ENCODE data around the gene FSTL3. TPM values are rescaled to one million over a fixed set of nuclear protein-coding genes. Genes with fewer than 3 reads are reported as not detected.

FSTL3 gene
- total RNA-seq, 1 donor, result 52.1 TPM

- no peak for TF ChIP-seq CTCF (IDR thresholded peaks at IDR 0.05; ENCODE audit: extremely low read depth, low read depth, low read length)
- Histone ChIP-seq H3K79me2 (ENCODE audit: insufficient read depth, low read length) (no peaks in the 10 kb centered on the region), H3K36me3 (ENCODE audit: insufficient read depth, low read length) (no peaks in the 10 kb centered on the region), H3K4me3 (ENCODE audit: insufficient read depth, low read length) (no peak overlapping the region), H3K9me3 (ENCODE audit: low read depth, low read length) (no peaks in the 10 kb centered on the region), H3K4me1 (ENCODE audit: insufficient read depth, low read length) (no peaks in the 10 kb centered on the region), H3K4me2 (ENCODE audit: insufficient read depth, low read length) (no peak overlapping the region), H2AFZ (ENCODE audit: low read length) (no peak overlapping the region), H4K20me1 (ENCODE audit: insufficient read depth, low read length) (no peaks in the 10 kb centered on the region), H3K27me3 (ENCODE audit: insufficient read depth, low read length) (no peaks in the 10 kb centered on the region), H3K27ac (ENCODE audit: low read depth, low read length) (no peak overlapping the region)
- DNase-seq (ENCODE audit: insufficient read length, low spot score, missing footprints), result peak; percentile 91
Measured at GRCh38 chr19:718991-719512, 42.9 kb downstream of the FSTL3 start.

GRCh38 chr19:719636-720344, 43.6 kb downstream of the FSTL3 start:
- no peaks in the 10 kb centered on the region for H3K9me3 ChIP-seq (ENCODE audit: low read depth, low read length)
- TF ChIP-seq CTCF (IDR thresholded peaks at IDR 0.05; ENCODE audit: extremely low read depth, low read depth, low read length), result no peak
- no peaks in the 10 kb centered on the region for H3K36me3 ChIP-seq (ENCODE audit: insufficient read depth, low read length)

GRCh38 chr19:720345-721160, 44.4 kb downstream of the FSTL3 start:
- Histone ChIP-seq H3K36me3 (ENCODE audit: insufficient read depth, low read length) (no peaks in the 10 kb centered on the region), H3K4me3 (ENCODE audit: insufficient read depth, low read length) (no peak overlapping the region), H3K79me2 (ENCODE audit: insufficient read depth, low read length) (no peaks in the 10 kb centered on the region), H3K4me1 (ENCODE audit: insufficient read depth, low read length) (no peaks in the 10 kb centered on the region), H4K20me1 (ENCODE audit: insufficient read depth, low read length) (no peaks in the 10 kb centered on the region), H3K4me2 (ENCODE audit: insufficient read depth, low read length) (no peak overlapping the region), H3K27ac (ENCODE audit: low read depth, low read length) (no peak overlapping the region), H3K9me3 (ENCODE audit: low read depth, low read length) (no peaks in the 10 kb centered on the region), H3K27me3 (ENCODE audit: insufficient read depth, low read length) (no peaks in the 10 kb centered on the region), H2AFZ (ENCODE audit: low read length) (no peak overlapping the region)
- peak; percentile 77 for DNase-seq (ENCODE audit: insufficient read length, low spot score, missing footprints)
- no peak for TF ChIP-seq CTCF (IDR thresholded peaks at IDR 0.05; ENCODE audit: extremely low read depth, low read depth, low read length)

More at GRCh38 chr19:719636-720344, 43.6 kb downstream of the FSTL3 start:
- Histone ChIP-seq H2AFZ (ENCODE audit: low read length) (no peak overlapping the region), H3K27ac (ENCODE audit: low read depth, low read length) (no peak overlapping the region), H3K4me1 (ENCODE audit: insufficient read depth, low read length) (no peaks in the 10 kb centered on the region), H4K20me1 (ENCODE audit: insufficient read depth, low read length) (no peaks in the 10 kb centered on the region), H3K4me3 (ENCODE audit: insufficient read depth, low read length) (no peak overlapping the region), H3K27me3 (ENCODE audit: insufficient read depth, low read length) (no peaks in the 10 kb centered on the region), H3K79me2 (ENCODE audit: insufficient read depth, low read length) (no peaks in the 10 kb centered on the region), H3K4me2 (ENCODE audit: insufficient read depth, low read length) (no peak overlapping the region)
- DNase-seq (ENCODE audit: insufficient read length, low spot score, missing footprints), result peak; percentile 89

Measured in osteoblast (primary cell).